ENCODE results near the gene FIZ1.

FIZ1 gene

DNA sequence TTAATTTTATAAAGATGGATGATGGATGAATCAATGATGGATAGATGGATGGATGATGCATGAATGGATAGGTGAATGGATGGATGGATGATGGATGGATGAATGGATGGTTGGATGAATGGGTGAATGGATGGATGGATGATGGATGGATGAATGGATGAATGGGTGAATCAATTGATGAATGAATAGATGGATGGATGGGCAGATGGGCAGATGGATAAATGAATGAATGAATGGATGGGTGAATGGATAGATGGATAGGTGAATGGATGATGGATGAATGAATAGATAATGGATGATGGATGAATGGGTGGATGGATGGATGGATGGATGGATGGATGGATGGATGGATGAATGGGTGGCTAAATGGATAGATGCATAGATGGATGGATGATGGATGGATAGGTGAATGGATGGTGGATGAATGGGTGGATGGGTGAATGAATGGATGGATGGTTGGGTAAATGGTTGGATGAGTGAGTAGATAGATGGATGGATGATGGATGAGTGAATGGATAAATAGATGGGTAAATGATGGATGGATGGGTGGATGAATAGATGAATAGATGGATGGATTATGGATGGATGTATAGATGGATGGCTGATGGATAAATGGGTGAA lies 31.5 kb downstream of the FIZ1 start:
- no peak for DNase-seq

DNA sequence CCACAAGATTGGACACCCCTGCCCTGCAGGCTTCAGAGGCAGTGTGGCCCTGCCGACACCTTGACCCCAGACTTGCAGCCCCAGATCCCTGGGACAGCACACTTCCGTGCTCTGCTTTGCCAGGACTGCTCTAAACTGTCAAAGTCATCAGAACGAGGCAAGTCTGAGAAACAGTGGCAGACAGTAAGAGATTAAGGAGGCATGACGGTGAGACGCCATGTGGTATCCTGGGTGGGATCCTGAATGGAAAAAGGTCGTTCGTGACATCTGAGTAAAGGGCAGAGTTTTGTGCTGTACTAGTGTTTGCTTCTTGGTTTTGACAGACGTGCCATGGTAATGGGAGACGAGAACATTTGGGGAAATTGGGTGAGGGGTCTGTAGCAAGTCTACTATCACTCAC lies 32.5 kb downstream of the FIZ1 start:
- no peak for DNase-seq

DNA sequence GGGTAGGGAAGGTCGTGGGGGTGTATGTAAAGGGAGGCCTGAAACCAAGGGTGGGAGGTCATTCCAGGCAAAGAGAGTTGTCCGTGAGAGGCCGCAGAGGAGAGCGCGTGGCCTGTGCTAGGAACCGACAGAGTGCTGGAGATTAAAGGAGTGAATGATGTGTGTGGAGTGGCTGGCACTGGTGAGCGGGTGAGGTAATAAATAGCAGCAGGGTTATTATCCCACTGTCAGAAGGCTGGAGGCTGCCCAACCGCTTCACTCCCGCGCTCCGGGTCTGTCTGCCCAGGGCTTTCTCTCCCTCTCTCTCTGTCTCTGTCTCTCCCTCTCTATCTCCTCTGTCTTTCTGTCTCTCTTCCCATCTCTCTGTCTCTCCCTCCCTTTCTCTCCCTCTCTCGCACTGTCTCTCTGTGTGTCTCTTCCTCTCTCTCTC lies 36.0 kb downstream of the FIZ1 start:
- DNase-seq: no peak

DNA sequence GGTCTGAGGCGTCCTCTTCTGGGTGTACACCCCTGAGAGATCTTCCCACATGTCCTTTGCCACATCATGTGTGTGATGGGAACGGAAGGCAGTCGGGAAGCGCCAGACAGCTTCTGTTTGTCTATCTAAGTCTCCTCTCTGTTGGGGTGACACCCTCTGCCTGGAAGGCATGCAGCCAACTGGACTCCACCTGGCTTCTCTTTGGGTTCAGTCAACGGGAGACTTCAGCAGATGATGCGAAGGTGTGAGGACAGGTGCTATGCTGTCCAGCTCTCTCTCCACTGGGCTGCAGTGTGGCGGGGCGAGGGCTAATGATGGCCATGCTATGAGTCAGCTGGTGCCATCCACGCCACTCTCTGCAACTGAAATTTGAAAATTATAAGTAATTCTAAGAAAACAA lies 39.6 kb downstream of the FIZ1 start:
- DNase-seq: no peak

DNA sequence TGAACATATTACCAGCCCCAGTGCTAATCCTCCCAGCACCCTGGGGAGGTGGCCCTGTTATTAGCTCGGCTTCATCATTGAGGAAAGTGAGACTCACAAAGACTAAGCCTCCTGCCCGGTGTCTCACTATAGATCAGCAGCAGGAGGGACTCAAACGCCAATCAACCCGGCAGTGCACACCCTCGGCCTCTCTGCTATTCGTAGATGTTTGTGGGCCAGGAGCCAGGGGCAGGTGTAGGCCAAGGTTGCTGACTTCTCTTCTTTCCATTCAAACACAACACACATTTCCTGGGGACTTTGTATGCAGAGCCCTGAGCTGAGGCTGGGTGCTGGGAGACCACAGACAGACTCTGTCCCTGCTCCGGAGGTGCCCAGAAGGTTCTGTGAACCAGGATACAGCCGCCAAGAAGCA lies 44.6 kb downstream of the FIZ1 start:
- no peak for DNase-seq

DNA sequence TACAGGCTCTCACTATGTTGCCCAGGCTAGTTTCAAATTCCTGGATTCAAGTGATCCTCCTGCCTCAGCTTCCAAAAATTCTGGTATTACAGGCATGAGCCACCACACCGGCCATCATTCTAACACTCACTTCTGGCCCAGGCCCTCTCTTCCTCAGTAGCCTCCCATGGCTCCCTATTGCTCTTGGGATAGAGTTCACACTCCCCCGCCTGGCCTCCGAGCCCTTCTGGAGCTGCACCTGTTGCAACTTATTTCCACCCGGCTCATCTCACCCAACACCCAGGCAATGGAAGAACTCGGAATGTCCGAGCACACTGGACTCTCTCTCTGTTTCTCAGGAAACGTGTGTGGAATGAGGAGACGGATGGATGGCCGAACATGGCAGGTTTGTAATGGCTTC lies 45.0 kb downstream of the FIZ1 start:
- no peak for DNase-seq

DNA sequence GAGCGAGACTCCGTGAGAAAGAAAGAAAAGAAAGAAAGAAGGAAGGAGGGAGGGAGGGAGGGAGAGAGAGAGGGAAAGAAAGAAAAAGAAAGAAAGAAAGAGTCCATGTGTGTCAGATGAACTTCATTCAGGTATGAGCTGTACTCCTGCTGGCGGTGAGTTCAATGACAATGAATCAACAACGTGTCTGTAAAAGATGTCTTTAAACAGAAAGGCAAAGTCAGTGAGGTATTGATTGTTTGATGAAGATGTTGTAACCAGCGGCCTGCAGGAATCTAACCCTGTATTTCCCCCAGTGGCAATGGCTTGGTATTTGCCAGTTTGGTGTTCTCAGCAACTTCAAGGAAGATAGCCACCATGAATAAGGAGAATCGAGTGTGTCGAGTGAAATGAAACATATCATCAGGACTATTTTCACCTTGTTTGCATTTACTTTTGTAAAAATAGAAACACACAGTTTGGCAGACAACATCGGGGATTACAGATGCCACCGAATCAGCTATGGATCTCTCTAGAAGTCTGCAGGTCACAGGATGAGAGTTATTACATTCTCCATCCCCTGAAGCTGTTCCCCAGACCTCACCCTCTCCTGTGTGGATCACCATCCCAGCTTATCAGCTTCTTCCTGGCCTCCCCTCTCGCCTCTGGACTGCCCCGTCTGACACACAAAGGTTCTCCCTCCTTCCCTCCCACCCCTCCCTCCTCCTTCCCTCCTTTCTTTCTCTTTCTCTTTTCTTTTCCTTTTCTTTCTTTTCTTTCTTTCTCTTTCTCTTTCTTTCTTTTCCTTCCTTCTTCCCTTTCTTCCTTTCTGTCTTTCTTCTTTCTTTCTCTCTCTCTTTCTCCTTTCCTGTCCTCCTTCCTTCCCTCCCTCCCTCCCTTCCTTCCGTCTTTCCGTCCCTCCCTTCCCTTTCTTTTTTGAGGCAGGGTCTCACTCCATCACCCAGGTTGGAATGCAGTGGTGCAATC lies 45.8 kb downstream of the FIZ1 start:
- DNase-seq: no peak

DNA sequence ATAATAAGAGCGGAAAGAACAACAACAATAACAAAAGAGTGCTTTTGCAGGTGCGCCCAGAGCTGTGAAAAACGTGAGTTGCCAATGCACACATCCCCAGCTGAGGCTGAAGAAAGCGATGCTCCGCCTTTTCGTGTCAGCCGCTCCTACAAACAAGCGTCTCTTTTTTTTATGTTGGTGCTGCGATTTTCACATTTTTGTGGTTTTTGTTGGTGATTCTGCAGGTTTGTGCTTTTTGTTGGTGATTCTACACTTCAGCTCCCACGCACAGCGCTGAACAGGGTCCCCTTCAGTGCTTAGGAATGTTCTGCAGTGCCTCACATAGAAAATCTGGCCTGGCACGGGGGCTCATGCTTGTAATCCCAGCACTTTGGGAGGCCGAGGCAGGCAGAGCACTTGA lies 46.7 kb downstream of the FIZ1 start:
- DNase-seq: no peak

DNA sequence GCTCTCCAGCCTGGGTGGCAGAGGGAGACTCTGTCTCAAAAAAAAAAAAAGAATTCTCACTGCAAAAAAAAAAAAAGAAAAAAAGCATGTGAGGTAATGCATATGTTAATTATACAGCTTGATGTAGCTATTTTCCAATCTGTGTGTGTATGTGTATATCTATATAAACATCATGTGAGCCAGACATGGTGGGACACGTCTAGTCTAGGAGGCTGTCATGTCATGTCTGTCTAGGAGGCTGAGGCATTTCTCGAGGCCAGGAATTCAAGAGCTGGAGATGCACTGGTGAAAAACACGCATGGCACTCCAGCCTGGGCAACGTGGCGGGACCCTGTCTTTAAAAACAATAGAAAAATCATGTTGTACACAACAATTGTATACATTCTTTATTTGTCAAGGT lies 47.1 kb downstream of the FIZ1 start:
- no peak for DNase-seq

DNA sequence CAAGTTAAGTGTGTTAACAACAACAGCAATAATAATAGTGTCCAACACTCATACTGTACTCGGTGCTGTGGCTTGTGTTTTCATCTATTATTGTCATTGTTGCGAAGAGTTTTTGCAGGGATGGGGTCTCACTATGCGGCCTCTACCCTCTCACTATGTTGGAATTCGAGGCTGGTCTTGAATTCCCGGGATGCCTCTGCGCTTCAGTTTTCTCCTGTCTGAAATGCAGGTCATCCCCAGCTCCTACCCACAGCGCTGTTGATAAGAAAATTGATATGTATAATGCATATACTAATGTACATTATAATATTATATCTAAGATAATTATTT lies 49.0 kb downstream of the FIZ1 start:
- DNase-seq: no peak

DNA sequence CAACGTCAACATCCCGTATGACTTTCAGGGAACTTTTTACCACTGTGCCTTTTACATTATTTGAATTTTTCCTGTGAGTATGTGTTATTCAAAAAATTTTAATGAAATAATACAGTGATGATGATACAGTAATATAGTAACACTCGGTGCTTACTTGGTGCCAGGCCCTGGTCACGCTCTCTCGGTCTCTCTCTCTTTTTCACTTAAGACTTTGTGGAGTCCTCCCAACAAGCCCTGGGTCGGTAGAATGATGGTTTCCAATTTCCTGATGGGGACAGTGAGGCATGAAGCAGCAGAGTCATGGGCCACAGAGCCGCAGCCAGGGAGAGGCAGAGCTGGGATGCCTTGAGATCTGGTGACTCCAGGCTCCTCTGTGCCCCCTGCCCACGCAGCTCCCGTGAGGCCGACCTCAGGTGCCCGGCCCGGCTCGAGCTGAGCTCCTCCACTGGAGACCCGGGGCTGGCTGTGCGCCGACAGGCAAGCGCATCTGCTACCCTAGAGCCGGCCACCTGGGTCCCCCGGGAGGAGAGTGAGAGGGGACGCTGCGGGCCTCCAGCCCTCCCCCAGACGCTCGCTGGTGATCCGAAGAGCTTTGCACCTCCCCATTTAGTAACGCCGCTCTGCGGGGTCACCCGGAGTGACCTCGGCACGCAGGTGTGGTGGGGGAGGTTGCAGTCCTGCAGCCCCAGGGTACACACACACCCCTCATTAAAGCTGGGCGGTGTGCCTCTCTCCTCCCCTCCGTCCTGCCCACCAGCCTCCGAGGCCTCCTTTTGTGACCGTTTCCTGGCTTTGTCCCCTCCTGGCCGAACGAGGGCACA lies 49.6 kb downstream of the FIZ1 start:
- no peak for DNase-seq

DNA sequence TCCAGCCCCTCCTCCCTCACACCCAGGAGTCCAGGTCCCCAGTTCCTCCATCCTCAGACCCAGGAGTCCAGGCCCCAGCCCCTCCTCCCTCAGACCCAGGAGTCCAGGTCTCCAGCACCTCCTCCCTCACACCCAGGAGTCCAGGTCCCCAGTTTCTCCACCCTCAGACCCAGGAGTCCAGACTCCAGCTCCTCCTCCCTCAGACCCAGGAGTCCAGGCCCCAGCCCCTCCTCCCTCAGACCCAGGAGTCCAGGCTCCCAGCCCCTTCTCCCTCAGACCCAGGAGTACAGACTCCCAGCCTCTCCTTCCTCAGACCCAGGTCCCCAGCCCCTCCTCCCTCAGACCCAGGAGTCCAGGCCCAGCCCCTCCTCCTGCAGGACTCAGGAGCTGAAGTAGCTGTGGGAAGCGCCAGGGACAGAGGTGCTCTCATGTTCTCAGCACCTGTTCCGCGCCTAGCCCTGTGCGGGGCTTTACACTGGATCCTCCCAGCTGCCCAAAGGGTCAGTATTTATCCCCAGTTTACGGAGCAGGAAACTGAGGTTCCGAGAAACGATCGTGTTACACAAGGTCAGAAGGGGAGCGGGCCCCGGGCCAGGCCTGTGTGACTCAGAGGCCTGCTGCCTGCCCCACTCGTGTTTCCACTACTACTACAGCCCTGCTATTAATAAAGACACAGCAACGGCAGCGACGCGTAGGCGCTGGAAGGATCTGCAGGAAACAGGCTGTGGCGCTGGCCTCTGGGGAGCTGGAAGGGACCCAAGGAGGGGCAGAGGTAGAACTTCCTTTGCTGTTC lies 52.3 kb downstream of the FIZ1 start:
- no peak for DNase-seq

DNA sequence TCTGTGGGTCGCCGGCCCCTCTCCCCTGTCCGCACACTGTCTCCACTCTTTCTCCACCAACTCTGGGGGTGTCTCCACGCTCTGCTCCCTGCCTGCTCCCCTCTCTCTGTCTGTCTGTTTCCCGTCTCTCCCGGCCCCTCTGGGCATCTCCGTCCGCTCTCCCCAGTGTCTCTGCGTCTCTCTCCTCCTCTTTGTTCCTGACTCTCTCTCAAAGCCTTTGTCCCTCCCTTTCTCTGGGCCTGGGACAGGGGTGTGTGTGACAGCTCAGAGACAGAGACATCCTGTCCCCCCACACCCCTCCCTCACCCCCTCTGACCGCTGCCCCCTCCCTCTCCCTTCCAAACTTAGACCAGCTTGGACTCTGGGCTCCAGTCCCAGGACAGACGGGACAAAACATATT lies 53.3 kb downstream of the FIZ1 start:
- DNase-seq: no peak

DNA sequence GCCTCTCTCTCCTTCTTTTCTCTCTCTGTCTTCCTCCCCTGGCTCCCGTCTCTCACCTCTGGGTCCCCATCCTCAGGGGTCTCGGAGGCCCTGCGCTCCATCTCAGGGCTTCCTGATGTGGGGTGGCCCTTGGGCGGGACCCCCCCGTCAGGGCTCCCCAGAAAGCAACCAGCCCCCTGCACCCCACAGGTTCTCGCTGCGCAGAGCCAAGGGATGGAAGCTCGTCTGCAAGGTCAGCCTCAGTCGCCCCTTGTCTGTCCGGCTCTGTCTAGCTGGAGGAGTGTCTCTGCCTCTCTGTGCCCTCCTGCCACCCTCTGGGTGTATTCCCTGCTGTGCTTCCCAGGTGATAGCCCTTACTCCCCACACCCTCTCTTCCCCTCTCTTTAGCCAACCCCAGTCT lies 53.9 kb downstream of the FIZ1 start, which contains the start of gene SBK3:
Gene SBK3 (minus strand): TSS at position 101 of the 400 bp plus-strand sequence. CDS start 0 bp downstream, at position 101.
- DNase-seq: no peak

DNA sequence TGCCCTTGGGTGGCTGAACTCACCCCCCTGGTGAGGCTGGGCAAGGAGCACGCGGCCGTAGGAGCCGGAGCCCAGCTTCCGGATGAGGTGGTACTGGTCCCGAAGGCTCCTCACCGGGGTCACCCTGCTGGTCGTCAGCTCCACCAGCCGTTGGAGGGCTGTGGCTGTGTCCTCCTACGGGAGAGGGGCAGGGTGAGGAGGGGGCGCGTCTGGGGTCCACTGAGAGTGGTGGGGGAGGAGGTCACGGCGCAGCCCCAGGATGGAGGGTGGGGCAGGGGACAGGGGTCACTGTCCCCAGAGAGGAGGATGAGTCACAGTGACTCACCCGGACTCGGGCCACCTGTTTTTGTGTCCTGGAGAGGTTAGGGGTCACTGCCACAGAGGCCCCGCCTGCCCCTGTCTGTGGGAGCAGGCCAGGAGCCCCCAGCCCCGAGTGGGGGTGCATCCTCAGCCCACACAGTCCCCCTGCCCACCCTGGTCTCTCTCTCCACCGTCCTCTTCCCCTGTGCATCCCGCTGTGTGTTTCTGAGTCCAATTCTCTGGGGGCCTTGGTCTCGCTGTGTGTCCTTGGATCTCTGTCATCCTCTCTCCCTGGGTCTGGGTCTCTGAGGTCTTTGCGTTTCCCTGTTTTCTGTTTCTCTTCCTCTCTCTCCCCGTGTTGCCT lies 54.4 kb downstream of the FIZ1 start:
- no peak for DNase-seq

DNA sequence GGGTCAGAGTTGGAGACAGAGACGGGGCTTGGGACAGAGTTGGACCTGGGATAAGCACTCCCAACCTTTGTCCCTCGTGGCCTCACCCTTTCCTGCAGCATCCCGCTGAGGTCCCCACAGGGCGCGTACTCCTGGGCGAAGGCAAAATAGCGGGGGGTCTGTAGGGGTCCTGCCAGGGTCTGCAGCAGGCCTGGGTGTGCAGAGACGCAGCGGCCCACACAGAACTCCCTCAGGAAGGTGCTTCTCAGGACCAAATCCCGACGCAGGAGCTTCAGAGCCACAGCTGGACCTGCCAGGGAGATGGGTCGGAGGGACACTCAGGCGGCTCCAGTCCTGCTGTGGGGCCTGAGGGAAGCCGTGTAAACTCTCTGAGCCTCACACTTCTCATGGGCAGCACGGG lies 55.3 kb downstream of the FIZ1 start:
- DNase-seq: no peak

DNA sequence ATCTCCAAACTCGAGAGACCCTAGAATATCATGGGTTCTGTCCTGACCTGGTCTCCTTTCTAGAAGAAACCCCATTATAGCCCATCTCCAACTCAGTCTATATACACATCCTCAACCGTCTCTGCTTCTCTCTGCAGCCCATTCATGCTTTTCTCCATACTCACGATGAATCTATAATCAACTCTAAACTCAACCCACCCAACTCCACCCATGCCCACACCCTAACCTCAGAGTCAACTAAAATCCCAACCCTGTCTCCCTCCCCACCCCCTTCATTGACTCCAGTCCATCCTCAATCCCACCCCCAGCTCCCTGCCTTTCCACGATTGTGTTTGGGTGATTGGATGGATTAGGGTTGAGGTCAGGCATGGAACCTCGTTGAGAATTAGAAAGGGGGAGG lies 55.8 kb downstream of the FIZ1 start:
- no peak for DNase-seq

DNA sequence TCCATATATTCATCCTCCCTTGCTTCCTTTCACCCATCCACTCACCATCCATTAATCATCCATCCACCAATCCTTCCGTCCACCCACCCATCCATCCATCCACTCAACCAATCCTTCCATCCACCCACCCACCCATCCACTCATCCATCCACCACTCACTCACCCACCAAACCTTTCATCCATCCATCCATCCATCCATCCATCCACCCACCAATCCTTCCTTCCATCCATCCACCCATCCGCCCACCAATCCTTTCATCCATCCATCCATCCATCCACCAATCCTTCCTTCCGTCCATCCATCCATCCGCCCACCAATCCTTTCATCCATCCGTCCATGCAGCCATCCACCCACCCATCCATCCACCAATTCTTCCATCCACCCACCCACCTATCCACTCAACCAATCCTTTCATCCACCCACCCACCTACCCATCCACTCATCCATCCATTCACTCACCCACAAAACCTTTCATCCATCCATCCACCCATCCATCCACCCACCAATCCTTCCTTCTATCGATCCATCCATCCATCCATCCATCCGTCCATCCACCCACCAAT lies 56.9 kb downstream of the FIZ1 start:
- no peak for DNase-seq

Measured in T-helper 9 cell (primary cell).